Uterus (tissue), 2 donors: ENCODE data around the gene PIWIL4.

Experiments
- POLR2A ChIP-seq, 2 donors: fragments of 450-650 bp; IDR thresholded peaks; one replicate each; pipeline ENCODE4 v1.6.1; 2016; ENCODE audit warnings: antibody characterized with exemption in 2 of 2, mild to moderate bottlenecking in 1 of 2, moderate library complexity in 1 of 2
- TF ChIP-seq, protein P1 (sequence below), 4 experiments: fragments of 200-600 bp in 2 of 4; fragments of 450-650 bp in 2 of 4; sonication (generic) in 2 of 4; IDR thresholded peaks; one replicate each; pipeline ENCODE4 v1.5.1; 2016 to 2019; ENCODE audit warnings: antibody characterized with exemption in 4 of 4, mild to moderate bottlenecking in 2 of 4, moderate library complexity in 1 of 4

DNA sequence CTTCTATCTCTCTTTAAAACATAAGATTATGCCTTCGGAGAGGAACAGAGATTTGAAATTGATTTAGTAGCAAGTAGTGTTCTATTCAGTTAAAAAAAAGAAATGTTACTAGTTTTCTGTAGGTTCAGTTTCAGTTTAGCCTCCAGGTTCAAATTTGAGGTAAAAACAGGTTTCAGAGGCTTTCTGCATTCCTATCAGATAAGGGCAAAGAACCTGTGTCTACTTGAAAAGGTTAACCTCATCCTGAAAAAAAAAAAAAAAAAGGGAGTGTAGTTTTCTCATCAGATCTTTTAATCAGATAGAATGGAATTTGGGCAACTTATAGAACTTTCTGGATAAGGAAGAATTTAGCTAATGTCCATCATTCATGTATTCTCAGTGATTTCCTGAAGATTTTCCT is 42.8 kb upstream of the PIWIL4 start:
- TF ChIP-seq, protein P1, sequence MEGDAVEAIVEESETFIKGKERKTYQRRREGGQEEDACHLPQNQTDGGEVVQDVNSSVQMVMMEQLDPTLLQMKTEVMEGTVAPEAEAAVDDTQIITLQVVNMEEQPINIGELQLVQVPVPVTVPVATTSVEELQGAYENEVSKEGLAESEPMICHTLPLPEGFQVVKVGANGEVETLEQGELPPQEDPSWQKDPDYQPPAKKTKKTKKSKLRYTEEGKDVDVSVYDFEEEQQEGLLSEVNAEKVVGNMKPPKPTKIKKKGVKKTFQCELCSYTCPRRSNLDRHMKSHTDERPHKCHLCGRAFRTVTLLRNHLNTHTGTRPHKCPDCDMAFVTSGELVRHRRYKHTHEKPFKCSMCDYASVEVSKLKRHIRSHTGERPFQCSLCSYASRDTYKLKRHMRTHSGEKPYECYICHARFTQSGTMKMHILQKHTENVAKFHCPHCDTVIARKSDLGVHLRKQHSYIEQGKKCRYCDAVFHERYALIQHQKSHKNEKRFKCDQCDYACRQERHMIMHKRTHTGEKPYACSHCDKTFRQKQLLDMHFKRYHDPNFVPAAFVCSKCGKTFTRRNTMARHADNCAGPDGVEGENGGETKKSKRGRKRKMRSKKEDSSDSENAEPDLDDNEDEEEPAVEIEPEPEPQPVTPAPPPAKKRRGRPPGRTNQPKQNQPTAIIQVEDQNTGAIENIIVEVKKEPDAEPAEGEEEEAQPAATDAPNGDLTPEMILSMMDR (IDR thresholded peaks at IDR 0.05), result no peak
- TF ChIP-seq POLR2A (IDR thresholded peaks at IDR 0.05), result no peak
